Astrocyte of the spinal cord (primary cell): Measurements from ENCODE around the gene KCND3.

Experiments
- DNase-seq: peaks from one replicate; pipeline ENCODE4 v3.0.0; 2011; ENCODE audit warnings: low read depth, low spot score
- H3K4me3 ChIP-seq: 2 replicates; pipeline ENCODE4 v1.5.1; 2011; ENCODE audit warnings: low read depth, mild to moderate bottlenecking, low read length, moderate library complexity
- in situ Hi-C: cut with HindIII; loops from 2 replicates; pipeline ENCODE4 v1.10.0; 2017; ENCODE audit warnings: low sequenced_read_pairs
- TF ChIP-seq, protein P1 (sequence below): IDR thresholded peaks from 2 replicates; pipeline ENCODE4 v1.5.1; 2012; ENCODE audit warnings: low read depth, mild to moderate bottlenecking, low read length, inconsistent platforms

Gene KCND3

GRCh38 chr1:111930356-111930755, 59.1 kb downstream of the KCND3 start:
- in situ Hi-C loops, result no loop called here
- DNase-seq, result no peak
- TF ChIP-seq, protein P1, sequence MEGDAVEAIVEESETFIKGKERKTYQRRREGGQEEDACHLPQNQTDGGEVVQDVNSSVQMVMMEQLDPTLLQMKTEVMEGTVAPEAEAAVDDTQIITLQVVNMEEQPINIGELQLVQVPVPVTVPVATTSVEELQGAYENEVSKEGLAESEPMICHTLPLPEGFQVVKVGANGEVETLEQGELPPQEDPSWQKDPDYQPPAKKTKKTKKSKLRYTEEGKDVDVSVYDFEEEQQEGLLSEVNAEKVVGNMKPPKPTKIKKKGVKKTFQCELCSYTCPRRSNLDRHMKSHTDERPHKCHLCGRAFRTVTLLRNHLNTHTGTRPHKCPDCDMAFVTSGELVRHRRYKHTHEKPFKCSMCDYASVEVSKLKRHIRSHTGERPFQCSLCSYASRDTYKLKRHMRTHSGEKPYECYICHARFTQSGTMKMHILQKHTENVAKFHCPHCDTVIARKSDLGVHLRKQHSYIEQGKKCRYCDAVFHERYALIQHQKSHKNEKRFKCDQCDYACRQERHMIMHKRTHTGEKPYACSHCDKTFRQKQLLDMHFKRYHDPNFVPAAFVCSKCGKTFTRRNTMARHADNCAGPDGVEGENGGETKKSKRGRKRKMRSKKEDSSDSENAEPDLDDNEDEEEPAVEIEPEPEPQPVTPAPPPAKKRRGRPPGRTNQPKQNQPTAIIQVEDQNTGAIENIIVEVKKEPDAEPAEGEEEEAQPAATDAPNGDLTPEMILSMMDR, result no peak
- no peak overlapping the region for H3K4me3 ChIP-seq

DNA sequence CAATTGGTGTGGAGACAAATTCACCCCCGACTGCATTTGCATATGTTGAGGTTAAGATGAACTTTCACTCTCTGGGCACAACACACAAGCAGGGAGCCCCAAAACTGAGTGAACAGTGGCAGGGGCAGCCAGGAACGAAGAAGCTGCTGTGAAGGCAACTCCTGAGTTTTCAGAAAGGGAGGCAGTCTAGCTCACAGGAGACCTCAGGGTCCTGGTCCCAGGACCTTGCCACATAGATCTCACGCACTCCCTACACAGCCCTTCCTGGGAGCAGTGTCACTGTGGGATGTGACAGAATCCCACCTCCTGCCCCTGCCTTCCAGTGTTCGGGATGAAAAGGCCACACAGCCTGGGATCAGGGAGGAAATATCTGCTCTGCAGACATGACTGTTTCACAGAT, 60.9 kb downstream of the KCND3 start:
- DNase-seq, result no peak
- H3K4me3 ChIP-seq, result no peak overlapping the region
- in situ Hi-C loops, result no loop called here
- TF ChIP-seq, protein P1, result no peak

DNA sequence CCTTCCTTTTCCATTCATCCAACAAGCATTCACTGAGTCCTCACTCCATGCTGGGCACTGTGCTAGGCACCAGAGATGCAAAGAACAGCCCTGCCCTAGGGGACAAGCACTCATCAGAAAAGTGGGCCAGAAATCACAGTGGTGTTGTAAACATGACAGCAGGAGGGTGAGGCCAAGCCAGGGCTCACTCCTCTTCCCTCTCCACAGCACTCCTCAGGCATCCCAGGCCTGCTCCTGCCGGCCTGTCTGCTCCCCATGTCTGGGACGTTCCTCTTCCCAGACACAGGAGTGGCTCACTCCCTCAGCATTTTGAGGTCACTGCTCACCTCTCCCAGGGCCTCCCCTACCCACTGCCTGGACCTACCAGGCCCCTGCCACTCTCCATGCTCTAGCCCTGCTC, 61.8 kb downstream of the KCND3 start:
- in situ Hi-C loops, result no loop called here
- DNase-seq, result no peak
- no peak overlapping the region for H3K4me3 ChIP-seq
- TF ChIP-seq, protein P1, result no peak

DNA sequence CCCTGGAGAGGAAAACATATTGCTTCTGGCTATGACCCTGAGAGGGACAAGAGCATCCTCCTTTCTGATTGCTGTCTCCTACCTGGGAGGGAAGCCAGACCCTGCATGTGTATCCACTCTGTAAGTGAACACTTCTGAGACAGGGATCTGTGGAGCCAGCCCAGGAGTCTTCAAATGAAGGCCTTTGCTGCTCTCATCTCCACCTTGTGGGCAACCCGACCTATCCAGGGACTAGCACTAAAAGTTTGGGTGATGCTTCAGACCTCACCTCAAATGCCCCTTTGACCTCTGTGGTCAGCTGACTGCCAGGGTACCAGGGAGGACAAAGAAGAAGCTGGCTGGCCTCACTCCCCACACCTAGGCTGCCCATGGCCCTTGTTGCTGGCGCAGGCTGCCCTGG, 64.7 kb downstream of the KCND3 start:
- no peak for DNase-seq
- no peak overlapping the region for H3K4me3 ChIP-seq
- in situ Hi-C loops, result no loop called here
- TF ChIP-seq, protein P1, result no peak

DNA sequence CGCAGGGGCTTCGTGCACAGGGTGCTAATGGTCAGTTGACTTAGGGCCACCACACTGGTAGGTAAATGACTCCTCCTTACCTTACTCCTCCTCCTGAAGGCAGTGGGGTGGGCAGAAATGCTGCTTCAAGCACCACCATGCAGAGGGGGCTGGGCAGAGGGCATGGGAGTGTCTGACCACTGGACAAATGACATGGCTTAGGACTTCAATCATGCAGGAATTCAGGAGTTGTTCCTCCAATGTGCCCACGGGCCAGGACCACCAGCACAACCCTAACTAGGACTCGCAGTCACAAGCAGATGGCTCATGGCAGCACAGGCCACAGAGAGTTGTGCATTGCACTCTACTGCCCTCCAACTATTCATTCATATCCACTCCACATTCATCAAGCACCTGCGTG, 65.7 kb downstream of the KCND3 start:
- TF ChIP-seq, protein P1, result no peak
- DNase-seq, result no peak
- in situ Hi-C loops, result no loop called here
- H3K4me3 ChIP-seq, result no peak overlapping the region

DNA sequence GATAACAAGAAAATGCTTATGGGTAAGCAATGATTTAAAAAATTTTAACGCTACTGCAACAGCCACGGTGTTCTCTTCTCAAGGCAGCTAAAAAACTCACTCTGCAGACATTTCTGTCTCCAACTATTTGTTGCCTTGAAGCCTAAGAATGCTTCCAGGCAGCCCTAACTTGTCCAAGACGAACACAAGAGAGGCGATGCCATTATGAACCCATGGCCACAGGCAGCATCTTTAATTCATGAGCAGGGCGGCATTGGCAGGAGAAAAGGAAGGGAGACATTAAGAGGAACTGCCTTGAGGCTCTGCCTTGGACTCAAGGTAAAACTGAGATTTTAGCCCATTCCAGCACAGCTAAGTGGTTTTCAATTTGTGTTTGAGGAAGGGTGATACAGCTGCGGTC, 67.5 kb downstream of the KCND3 start:
- in situ Hi-C loops, result no loop called here
- TF ChIP-seq, protein P1, result no peak
- H3K4me3 ChIP-seq, result no peak overlapping the region
- DNase-seq, result no peak

GRCh38 chr1:111920221-111921024, 69.0 kb downstream of the KCND3 start:
- peak; percentile 19 for DNase-seq
- TF ChIP-seq, protein P1, result no peak
- in situ Hi-C loops, result no loop called here
- H3K4me3 ChIP-seq, result no peak overlapping the region
